Activated CD4-positive, alpha-beta T cell treated with anti-CD3 and anti-CD28 coated beads, Interleukin-2, amount 10 ng/mL, durations not matched to agents 7 days and 5 days (primary cell): ENCODE data around the gene MSX1. TPM values are rescaled to one million over a fixed set of nuclear protein-coding genes. Genes with fewer than 3 reads are reported as not detected.

Source experiments
- CTCF ChIA-PET: fragments of 350-600 bp; sonication (Branson Sonifier 250); formaldehyde crosslinking; loops from one replicate; lab custom pipeline; 2021; ENCODE audit warnings: antibody characterized with exemption; lab: Charles Lee
- POLR2A ChIA-PET: fragments of 350-600 bp; sonication (Branson Sonifier 250); formaldehyde crosslinking; loops from one replicate; lab custom pipeline; 2021; ENCODE audit warnings: antibody characterized with exemption; lab: Charles Lee
- DNase-seq: peaks from one replicate; pipeline ENCODE4 v3.0.0-alpha.2; 2020
- H3K27ac Mint-ChIP-seq: one replicate; pipeline ENCODE4 v1.8.0; 2021; ENCODE audit warnings: mild to moderate bottlenecking, moderate library complexity, mixed read lengths
- H3K27me3 Mint-ChIP-seq: one replicate; pipeline ENCODE4 v1.8.0; 2021; ENCODE audit warnings: mixed read lengths
- H3K36me3 Mint-ChIP-seq: one replicate; pipeline ENCODE4 v1.8.0; 2021; ENCODE audit warnings: low read depth, mixed read lengths
- H3K4me1 Mint-ChIP-seq: one replicate; pipeline ENCODE4 v1.8.0; 2021; ENCODE audit warnings: mixed read lengths
- H3K4me3 Mint-ChIP-seq: one replicate; pipeline ENCODE4 v1.8.0; 2021; ENCODE audit warnings: mild to moderate bottlenecking, moderate library complexity, mixed read lengths
- H3K9me3 Mint-ChIP-seq: one replicate; pipeline ENCODE4 v1.8.0; 2021; ENCODE audit warnings: mixed read lengths
- total RNA-seq, 2 experiments: library from RNA; stranded (reverse); gene quantifications; one replicate each; pipeline ENCODE4 v1.2.3, GENCODE V29; 2021

The MSX1 gene
- total RNA-seq, 2 experiments from 2014 or later: not detected

- no peaks in the 10 kb centered on the region for H3K36me3 Mint-ChIP-seq
- H3K27ac Mint-ChIP-seq: no peak overlapping the region
- H3K9me3 Mint-ChIP-seq: no peaks in the 10 kb centered on the region
- ChIA-PET POLR2A (no interaction called here), CTCF (no interaction called here)
- H3K4me1 Mint-ChIP-seq: peaks cover 7% of the 10 kb centered on the region
- H3K27me3 Mint-ChIP-seq: peaks cover 16% of the 10 kb centered on the region
- H3K4me3 Mint-ChIP-seq: no peak overlapping the region
- DNase-seq: no peak
These were observed 12.5 kb upstream of the MSX1 start for GRCh38 chr4:4847011-4847410.

GRCh38 chr4:4848540-4848939, 10.9 kb upstream of the MSX1 start:
- H3K4me1 Mint-ChIP-seq: peaks cover 8% of the 10 kb centered on the region
- DNase-seq: no peak
- H3K4me3 Mint-ChIP-seq: no peak overlapping the region
- H3K36me3 Mint-ChIP-seq: no peaks in the 10 kb centered on the region
- H3K27me3 Mint-ChIP-seq: peaks cover 31% of the 10 kb centered on the region
- ChIA-PET POLR2A (no interaction called here), CTCF (no interaction called here)
- no peak overlapping the region for H3K27ac Mint-ChIP-seq
- no peaks in the 10 kb centered on the region for H3K9me3 Mint-ChIP-seq

- H3K9me3 Mint-ChIP-seq: no peaks in the 10 kb centered on the region
- POLR2A ChIA-PET: no interaction called here
- peaks cover 9% of the 10 kb centered on the region for H3K4me1 Mint-ChIP-seq
- no peak overlapping the region for H3K27ac Mint-ChIP-seq
- peaks cover 34% of the 10 kb centered on the region for H3K27me3 Mint-ChIP-seq
- no peak overlapping the region for H3K4me3 Mint-ChIP-seq
- H3K36me3 Mint-ChIP-seq: no peaks in the 10 kb centered on the region
- CTCF ChIA-PET: no interaction called here
- no peak for DNase-seq
These were observed 10.4 kb upstream of the MSX1 start for GRCh38 chr4:4849106-4849505.

- Mint-ChIP-seq H3K9me3 (no peaks in the 10 kb centered on the region), H3K27me3 (peaks cover 40% of the 10 kb centered on the region), H3K4me3 (no peak overlapping the region), H3K27ac (no peak overlapping the region), H3K4me1 (peaks cover 11% of the 10 kb centered on the region), H3K36me3 (peaks cover 2% of the 10 kb centered on the region)
- ChIA-PET POLR2A (no interaction called here), CTCF (interaction anchor here (1.0 kb wide), 1 partner anchor 286 kb away, joined by 3 read pairs; no protein-coding TSS in a partner anchor)
- DNase-seq: no peak
These were observed 9.8 kb upstream of the MSX1 start for GRCh38 chr4:4849524-4850193.

- H3K36me3 Mint-ChIP-seq: peaks cover 4% of the 10 kb centered on the region
- ChIA-PET CTCF (no interaction called here), POLR2A (no interaction called here)
- H3K27me3 Mint-ChIP-seq: peaks cover 54% of the 10 kb centered on the region
- no peaks in the 10 kb centered on the region for H3K9me3 Mint-ChIP-seq
- no peak for DNase-seq
- no peak overlapping the region for H3K27ac Mint-ChIP-seq
- H3K4me3 Mint-ChIP-seq: no peak overlapping the region
- peaks cover 11% of the 10 kb centered on the region for H3K4me1 Mint-ChIP-seq
These were observed 8.4 kb upstream of the MSX1 start for GRCh38 chr4:4851081-4851480.

GRCh38 chr4:4851906-4852305, 7.6 kb upstream of the MSX1 start:
- Mint-ChIP-seq H3K9me3 (no peaks in the 10 kb centered on the region), H3K27me3 (peaks cover 60% of the 10 kb centered on the region), H3K4me1 (peaks cover 13% of the 10 kb centered on the region), H3K27ac (no peak overlapping the region), H3K4me3 (no peak overlapping the region), H3K36me3 (peaks cover 4% of the 10 kb centered on the region)
- CTCF ChIA-PET: no interaction called here
- DNase-seq: no peak
- POLR2A ChIA-PET: no interaction called here

GRCh38 chr4:4852591-4853362, 6.7 kb upstream of the MSX1 start:
- CTCF ChIA-PET: no interaction called here
- peaks cover 15% of the 10 kb centered on the region for H3K4me1 Mint-ChIP-seq
- no peak overlapping the region for H3K27ac Mint-ChIP-seq
- peaks cover 66% of the 10 kb centered on the region for H3K27me3 Mint-ChIP-seq
- POLR2A ChIA-PET: interaction anchor here (0.5 kb wide), 1 partner anchor 84 kb away, joined by 5 read pairs; no protein-coding TSS in a partner anchor
- H3K4me3 Mint-ChIP-seq: peak overlapping the region; percentile 55
- peaks cover 4% of the 10 kb centered on the region for H3K36me3 Mint-ChIP-seq
- DNase-seq: peak; percentile 21
- H3K9me3 Mint-ChIP-seq: no peaks in the 10 kb centered on the region

- H3K36me3 Mint-ChIP-seq: peaks cover 4% of the 10 kb centered on the region
- CTCF ChIA-PET: no interaction called here
- no peaks in the 10 kb centered on the region for H3K9me3 Mint-ChIP-seq
- no peak for DNase-seq
- H3K4me1 Mint-ChIP-seq: peaks cover 15% of the 10 kb centered on the region
- peaks cover 69% of the 10 kb centered on the region for H3K27me3 Mint-ChIP-seq
- peak overlapping the region; percentile 55 for H3K4me3 Mint-ChIP-seq
- POLR2A ChIA-PET: interaction anchor here (0.5 kb wide), 1 partner anchor 85 kb away, joined by 5 read pairs; no protein-coding TSS in a partner anchor
- no peak overlapping the region for H3K27ac Mint-ChIP-seq
These were observed 6.1 kb upstream of the MSX1 start for GRCh38 chr4:4853371-4853823.

GRCh38 chr4:4853921-4854648, 5.4 kb upstream of the MSX1 start:
- peaks cover 19% of the 10 kb centered on the region for H3K4me1 Mint-ChIP-seq
- peak overlapping the region; percentile 60 for H3K27ac Mint-ChIP-seq
- no peaks in the 10 kb centered on the region for H3K9me3 Mint-ChIP-seq
- no peak for DNase-seq
- ChIA-PET CTCF (interaction anchor here (0.6 kb wide), 1 partner anchor 9 kb away, joined by 3 read pairs; no protein-coding TSS in a partner anchor), POLR2A (no interaction called here)
- peak overlapping the region; percentile 55 for H3K4me3 Mint-ChIP-seq
- peaks cover 4% of the 10 kb centered on the region for H3K36me3 Mint-ChIP-seq
- H3K27me3 Mint-ChIP-seq: peaks cover 73% of the 10 kb centered on the region

- ChIA-PET POLR2A (no interaction called here), CTCF (no interaction called here)
- peaks cover 4% of the 10 kb centered on the region for H3K36me3 Mint-ChIP-seq
- H3K4me1 Mint-ChIP-seq: peaks cover 20% of the 10 kb centered on the region
- no peak overlapping the region for H3K27ac Mint-ChIP-seq
- peaks cover 75% of the 10 kb centered on the region for H3K27me3 Mint-ChIP-seq
- no peaks in the 10 kb centered on the region for H3K9me3 Mint-ChIP-seq
- no peak overlapping the region for H3K4me3 Mint-ChIP-seq
- DNase-seq: no peak
These were observed 4.7 kb upstream of the MSX1 start for GRCh38 chr4:4854649-4855295.

GRCh38 chr4:4855301-4856070, 4.0 kb upstream of the MSX1 start:
- Mint-ChIP-seq H3K4me1 (peaks cover 21% of the 10 kb centered on the region), H3K4me3 (peak overlapping the region; percentile 34), H3K27ac (peak overlapping the region; percentile 77), H3K27me3 (peaks cover 77% of the 10 kb centered on the region), H3K9me3 (no peaks in the 10 kb centered on the region), H3K36me3 (peaks cover 4% of the 10 kb centered on the region)
- ChIA-PET POLR2A (no interaction called here), CTCF (no interaction called here)
- no peak for DNase-seq
